ENCODE results near the gene GMDS.
A peak's percentile ranks its signal among the peaks of the same experiment; 100 is the strongest.
"Not testable (repeated sequence)": the region's sequence is repeated elsewhere in the genome, so short reads cannot be mapped to it uniquely, and the experiment has no call there.

GMDS gene

DNA sequence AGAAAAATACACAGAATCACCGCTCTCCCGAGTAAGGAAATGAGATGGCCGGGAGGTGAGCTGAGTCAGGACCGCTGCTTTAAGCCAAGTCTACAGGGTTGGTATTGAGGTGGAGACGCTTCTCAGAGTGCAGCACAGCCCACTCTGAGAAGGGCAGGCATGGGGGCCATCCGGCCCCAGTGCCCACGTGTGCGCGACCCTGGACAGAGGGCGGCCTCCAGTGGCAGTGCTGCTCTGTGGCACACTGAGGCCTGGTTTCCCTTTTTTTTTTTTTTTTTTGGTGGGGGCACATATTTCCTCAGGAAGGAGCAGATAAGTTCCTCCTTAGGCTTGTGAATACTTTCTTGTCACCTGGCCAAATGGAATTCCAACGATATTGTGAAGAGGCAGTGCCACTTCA is 546.9 kb downstream of the GMDS start:
- no peak for DNase-seq

DNA sequence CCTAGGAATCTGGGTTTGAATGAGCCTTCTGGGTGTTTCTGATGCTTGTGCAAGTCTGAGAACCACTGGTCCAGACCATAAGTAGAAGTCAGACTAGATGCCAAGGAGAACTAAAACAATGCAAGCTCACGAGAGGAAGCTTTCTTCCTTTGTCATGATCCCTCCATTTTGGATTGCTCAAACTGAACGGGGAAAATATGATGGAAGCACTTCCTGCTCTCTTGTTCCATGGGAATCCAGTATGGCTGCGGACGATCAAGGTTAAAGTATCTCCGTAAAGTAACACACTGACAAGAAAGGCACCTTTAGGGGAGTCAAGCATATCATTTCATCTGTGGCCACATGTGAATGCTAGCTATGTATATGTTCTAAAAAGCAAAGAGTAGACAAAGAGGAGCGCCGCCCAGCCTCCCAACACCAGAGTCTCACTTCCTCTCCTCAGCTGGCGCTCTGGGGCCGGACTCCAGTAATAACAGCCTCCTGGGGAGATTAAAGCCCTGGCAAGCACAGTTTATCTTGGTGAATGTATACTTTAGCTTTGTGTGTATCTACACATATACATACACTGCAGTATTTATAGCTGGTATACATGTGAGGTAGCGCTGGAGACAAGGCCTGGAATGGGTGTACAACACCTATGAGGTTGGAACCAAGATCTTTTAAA is 547.6 kb downstream of the GMDS start:
- DNase-seq: no peak

DNA sequence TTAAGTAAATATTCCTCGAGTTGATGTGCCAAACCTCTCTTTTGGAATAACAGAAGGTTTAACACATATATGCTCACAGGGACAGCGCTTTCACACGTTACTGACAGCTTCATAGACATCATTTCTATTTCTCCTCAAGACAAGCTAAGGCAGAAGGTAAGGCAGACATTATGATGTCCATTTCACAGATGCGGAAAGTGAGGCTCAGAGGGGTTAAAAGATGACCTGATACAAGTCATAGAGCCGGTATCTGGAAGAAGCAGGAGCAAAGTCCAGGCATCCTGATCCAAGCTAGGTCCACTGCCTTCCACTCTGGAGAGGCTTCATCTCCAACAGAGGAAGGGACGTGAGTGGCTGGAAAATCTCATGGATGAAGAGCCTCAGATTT is 548.9 kb downstream of the GMDS start:
- DNase-seq: no peak

DNA sequence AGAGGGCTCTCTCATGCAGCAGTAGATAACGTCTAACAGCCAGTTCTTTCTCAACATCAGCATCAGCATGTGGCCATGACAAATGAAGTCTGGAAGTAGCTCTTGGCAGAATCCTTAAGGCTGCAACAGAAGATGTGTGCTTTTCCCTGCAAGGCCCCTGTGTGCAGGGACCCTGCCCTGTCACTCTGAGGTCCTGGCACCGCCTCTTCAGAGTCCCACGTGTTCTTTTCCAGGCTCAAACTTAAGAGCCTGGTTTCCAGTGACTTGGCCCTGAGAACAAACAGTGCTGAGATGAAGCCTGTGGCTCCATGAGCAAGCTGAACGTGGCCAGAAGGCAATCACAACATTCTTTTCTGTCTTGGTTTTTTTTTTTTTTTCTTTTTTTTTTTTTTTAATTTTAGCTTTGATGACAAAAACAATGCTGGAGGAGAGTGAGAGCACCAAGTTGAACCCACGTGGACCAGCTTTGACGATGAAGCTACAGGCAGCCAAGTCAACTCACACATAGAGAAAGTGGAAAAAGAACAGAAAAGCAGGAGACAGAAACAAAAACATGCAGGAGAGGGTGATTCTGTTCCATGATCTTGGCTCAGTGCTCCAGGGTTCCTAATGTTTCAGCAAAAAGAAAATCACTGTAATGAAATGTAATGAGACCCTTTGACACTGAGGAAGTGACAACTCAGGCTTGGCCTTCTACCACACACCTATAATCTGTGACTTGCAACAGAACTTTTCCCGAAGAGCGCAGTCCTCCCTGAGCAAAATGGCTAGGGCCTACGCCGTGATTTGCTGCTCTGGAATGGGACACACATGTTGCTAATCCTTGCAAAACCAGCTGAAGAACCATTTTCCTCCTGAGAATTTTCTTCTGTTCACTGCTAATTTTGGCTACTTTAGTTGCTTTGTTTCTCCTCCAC is 549.6 kb downstream of the GMDS start:
- DNase-seq: no peak

DNA sequence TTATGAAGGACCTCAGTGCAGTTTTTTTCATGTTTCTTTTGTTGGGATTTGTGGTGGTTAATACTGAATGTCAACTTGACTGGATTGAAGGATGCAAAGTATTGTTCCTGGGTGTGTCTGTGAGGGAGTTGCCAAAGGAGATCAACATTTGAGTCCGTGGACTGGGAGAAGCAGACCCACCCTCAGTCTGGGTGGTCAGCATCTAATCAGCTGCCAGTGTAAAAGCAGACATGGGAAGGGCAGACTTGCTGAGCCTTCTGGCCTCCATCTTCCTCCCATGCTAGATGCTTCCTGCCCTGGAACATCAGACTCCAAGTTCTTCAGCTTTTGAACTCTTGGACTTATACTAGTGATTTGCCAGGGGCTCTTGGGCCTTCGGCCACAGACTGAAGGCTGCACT is 553.6 kb downstream of the GMDS start:
- not testable (repeated sequence) for DNase-seq

DNA sequence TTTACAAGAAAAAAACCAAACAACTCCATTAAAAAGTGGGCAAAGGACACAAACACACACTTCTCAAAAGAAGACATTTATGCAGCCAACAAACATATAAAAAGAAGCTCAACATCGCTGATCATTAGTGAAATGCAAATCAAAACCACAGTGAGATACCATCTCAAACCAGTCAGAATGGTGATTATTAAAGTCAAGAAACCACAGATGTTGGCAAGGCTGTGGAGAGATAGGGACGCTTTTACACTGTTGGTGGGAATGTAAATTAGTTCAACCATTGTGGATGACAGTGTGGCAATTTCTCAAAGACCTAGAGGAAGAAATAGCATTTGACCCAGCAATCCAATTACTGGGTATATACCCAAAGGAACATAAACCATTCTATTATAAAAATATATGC is 554.7 kb downstream of the GMDS start:
- DNase-seq: not testable (repeated sequence)

DNA sequence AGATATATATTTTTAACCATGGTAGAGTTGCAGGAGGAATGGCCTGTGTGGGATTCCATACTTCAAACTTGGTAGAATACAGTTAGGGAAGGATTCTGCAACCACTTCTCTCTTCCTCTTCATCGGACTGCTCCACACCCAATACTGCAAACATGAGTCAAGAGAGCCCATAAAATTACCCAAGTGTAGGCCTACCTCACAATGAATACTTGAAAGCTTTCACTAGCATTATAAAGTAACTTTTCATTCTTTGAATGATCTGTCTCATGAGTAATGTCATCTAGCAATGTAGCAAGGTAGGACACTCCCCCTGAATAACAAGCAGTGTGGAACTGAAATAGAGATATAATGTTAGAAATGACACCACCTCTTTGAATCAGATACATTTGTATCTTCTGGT is 556.3 kb downstream of the GMDS start:
- DNase-seq: no peak

DNA sequence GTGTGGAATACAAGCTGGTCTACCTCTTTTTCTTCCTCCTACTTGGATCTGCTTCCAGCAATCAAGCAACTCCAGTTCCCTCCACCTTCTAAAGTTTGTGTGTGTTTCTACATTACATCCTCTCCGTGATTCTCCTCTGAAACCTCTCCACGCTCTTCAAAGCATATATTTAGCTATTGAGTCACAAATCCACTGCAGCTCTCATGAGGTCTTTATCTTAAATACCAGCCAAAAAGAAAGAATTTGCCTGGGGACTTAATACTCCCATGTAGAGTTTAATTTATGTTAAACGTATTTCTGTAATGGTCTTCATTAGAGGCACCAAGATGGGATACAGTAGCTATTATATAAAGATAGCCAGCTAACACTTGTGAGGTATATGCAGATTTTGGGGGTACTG is 557.0 kb downstream of the GMDS start:
- no peak for DNase-seq

DNA sequence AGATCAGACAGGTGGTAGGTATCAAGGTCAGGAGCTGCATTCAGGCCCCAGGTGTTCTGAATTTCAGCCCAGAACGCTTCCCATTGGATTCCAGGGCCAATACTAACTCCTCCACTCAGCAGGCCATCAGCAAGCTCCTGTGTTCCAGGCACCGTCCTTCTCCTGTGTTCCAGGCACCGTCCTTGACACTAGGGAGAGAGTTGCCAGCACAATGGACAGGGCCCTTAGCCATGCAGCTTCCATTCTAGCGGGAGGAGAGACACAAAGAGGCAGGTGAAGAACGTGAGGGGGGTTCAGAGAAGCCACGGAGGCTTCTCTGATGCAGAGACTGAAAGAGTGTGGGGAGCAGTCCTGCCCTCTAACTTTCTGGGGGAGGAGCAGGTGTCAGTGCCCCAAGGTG is 558.0 kb downstream of the GMDS start:
- no peak for DNase-seq

DNA sequence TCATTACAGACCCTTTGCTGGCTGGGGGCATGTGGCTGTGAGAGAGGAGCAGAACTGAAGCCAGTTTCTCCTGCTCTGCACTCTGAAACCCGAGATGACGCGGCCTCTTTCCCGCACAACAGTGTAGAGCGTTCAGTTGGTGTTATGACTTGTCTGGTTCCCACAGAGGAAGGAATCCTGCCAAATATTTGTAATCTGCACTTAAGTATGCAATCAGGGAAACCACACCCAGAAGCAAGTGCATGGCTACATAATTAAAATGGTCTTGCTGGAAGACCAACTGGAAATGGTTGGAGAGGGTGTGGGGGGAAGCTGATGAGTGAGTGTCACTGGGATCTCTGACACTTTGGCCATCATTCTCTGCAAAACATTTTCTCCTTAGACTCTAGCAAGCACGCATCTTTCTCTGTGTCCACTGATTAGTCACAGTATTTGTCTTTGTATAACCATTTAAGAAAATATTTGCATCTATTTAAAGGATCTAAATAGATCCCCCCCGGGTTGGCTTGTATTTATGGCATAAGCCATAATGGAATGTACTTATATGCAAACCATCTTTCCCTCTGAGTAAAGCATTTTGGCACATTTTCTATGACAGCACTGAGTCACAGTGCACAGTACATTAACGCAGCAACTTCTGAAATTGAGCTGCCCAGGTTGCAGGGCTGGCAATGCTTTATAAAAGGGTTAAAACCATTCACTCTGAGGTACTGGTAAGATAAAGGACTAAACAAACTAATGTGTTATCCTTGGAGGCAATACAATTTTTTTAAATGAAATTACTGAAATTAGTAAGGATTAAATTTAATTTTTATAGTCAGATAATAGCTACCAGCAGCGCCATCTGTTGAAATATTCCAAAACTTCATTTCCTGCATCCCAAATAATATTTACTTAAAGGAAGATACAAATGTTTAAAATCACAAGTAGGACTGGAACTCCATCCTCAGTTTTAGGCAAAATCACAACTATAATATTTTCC is 559.0 kb downstream of the GMDS start:
- DNase-seq: peak; percentile 35

DNA sequence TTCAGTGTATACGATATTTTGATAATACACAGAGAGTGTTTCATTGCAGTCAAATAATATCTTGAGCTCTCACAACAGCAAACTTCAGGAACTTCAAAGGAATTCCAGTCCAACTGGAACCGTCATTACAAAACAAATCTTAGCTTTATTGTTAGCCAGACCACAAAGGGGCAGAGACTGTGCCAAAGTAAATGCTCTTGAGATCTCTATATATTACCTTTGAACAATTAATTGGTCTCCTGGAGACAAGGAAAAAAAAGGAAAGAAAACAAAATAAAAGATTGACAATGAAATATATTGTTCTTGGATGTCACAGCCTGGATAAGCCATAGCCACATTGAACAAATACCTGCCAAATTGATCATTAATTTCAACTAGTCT is 565.7 kb downstream of the GMDS start:
- DNase-seq: peak; percentile 2

DNA sequence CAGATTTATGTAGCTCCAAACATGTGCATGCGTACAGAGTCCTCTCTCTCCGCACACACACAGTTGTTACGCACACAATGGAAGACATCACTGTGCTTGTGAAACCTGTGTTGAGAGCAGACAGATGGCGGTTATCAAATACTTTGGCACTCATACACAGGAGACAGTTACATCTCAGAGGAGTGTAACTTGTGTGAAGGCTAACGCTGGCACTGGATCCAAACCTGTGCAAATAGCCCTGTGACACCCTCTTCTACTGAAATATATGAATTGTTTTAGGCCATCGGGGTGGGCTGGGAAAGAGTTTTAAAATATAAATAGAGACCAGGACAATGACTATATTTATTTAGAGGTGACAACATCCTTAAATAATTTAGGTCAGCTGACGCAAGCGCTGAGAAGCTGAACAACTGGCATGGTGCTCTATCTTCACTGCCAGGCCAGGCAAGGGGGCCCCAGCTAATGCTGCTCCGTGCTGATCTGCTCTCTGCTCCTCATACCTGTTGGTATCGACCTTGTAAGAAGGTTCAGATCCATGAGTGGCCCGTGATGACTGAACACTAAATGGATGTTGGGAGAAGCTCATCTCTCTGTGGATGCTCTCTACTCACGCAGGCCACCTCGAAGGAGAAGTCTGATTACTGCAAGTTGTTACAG is 566.2 kb downstream of the GMDS start:
- DNase-seq: no peak

DNA sequence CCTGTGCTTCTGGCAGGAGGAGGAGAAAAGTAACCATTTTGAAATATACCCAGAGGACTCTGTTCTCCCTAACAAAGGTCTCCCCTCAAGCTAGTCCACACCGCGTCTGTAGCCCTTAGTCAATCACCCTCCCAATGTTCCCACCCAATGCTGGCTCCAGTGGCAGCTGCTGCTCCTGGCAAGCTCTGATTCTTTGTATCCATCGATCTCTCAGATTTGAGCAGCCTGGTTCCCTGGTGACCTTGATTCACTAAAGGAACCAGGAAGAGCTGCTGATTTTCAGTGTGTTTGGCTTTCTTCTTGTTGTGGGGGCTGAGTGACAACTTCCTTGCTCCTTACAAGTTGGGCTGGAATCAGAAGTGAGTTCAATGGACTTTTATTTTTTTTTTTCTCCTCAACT is 567.2 kb downstream of the GMDS start:
- DNase-seq: peak; percentile 33

DNA sequence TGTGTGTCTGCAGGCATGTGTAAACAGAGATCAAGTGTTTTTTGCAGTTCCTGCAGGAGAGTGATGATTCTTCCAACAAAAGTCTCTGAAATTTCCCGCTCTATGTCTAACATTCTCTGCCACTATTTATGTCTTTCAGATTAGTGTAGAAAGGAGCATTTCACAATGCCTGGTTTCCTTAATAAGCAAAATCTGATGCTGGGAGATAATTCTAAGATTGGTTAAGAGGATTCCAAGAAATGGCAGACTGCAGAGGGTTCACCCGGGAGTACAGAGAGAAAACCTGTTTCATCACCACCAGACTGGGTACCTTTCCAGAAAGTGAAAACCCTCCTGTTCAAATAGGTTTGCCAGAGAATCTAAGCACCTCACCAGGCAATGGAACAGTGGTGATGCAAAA is 573.0 kb downstream of the GMDS start:
- DNase-seq: no peak

DNA sequence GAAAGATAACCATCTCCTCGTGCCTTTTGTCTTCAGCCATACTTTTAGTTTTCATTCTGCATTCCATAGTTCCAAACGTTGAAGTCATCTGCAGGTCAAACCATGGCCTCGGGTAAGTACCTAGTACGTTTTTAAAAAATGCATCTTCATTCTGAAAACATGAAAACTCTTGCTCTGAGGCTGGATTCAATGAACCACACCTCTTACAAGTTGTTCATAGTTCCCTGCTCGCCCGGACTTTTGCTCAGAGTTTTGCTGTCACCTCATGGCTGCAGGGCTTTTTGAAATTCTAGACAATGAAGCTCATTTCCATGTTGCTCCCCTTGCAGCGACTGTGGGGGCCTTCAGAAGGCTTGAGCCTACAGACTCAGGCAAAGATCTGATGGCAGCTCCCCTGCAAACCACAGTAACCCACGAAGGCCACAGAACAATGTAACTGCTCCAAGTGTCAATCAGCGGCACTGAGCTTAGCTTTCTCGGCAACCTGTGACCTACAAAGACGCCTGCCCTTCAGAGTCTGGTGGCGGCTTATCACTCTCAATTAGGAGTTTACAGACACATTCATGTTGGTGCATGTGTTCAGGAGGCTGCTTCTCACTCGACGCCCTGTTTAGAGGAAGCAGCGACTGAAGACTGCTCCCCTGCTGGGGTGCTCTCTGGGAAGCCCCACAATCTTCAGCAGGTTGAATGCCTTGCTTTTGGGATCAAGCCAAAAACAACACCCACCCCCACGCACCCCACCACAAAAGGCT is 574.5 kb downstream of the GMDS start:
- DNase-seq: no peak

DNA sequence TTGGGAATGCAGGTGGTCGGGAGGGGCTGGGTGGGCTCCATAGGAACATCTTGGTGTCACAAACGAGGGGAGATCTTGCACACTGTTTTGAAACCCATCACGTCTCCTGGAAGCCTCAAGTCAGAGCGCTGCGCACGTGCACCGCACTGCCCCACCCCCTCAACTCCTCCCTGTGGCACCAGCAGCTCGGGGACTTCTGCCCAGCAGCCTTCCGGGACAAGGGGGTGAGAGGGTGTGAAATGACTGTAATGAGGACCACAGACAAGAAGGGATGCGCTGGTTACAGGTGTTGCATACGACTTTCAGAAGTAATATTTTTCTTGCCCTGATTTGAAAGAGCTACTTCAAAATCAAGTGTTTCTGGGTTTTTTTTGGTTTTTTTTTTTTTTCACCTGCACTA is 575.4 kb downstream of the GMDS start:
- no peak for DNase-seq

DNA sequence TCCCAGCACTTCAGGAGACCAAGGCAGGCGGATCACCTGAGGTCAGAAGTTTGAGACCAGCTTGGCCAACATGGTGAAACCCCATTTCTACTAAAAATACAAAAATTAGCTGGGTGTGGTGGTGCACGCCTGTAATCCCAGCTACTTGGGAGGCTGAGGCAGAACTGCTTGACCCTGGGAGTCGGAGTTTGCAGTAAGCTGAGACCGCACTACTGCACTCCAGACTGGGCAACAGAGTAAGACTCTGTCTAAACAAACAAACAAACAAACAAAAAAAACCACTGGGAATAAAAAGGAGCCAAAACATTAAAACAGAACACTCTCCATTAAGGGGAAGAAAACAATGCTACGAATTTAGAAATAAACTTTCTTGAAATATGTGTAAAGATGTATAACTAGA is 576.9 kb downstream of the GMDS start:
- not testable (repeated sequence) for DNase-seq

DNA sequence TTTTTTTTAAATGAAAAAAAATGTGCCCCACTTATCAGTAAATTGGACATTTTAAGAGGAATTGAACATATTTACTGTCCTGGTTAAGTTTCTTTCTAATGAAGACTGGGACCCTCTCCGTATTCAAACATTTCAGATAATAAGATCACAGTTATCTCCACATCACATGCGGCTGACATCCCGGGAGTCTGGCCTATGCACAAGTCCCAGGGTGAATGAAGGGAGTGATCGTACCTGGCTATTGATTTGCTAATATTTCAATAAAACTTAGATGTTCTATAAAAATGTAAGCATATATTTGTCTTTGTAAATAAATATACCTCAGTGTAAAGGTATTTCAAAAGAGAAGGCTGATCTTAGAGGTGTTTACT is 577.6 kb downstream of the GMDS start:
- no peak for DNase-seq

DNA sequence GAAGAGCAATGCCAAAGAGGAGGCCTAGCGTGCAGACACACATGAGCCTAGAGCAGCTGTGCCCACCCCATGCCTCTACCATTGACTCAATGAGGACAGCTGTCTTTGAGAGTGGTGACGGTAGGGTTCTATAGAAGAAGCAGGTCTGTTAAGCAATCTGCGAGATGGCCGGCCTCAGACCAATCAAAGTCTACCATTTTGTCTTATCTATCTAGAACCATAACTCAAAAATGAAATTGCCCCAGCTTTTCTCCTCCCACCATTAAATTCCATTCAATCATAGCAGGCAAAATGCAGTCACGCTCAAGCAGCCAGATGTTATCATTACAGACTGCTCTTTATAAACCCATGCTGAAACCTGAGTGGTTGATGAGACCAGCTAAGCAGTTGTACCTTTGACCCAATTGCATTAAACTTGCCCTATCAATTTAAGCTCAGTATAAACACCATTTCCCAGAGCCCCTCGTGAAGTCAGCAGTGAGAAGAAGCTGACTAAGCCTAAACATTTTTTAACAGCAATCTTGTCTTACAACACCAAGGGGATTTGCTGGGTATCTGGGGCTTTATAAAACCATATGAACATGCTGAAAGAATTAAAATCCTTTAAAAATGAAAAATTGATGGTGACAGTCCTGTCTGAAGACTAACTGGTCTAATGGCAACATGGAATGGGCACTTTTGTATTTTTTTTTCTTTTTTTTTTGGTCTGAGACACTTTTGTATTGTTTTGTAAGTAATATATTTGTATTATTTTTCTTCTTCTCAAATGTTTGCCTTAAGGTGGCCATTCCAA is 578.2 kb downstream of the GMDS start:
- DNase-seq: no peak

DNA sequence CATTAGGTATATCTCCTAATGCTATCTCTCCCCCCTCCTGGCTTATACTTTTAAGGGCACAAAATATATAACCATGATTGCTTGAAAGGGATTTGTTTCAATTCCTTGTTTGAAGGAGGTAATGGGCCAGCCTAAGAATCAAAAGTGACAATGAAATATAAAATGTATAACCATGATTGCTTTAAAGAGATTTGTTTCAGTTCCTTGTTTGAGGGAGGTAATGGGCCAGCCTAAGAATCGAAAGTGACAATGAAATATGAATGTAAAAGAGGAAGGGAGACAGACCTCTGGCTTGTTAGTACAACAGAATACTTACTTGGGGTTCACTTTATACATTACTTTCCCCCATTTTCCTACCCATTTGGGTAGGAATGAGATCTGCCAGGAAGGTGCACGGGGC is 580.2 kb downstream of the GMDS start:
- no peak for DNase-seq

DNA sequence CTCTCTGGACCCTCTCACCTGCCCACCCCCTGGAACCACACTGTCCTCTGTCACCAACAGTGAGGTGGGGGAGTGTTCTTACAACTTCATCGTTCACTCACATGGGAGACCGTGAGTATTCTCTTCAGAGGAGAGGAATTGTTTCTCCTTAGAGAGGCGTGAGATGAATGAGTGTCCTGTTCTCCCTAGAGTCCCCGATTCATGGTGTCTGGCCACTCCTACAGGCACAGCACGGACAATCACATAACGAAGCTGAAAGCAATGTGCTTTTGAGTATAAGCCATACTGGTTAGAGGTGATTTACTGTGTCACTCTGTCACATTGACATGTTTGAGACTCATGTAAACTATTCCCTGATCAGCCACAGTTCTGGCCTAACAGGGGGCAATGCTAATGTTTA is 581.1 kb downstream of the GMDS start:
- no peak for DNase-seq
